Measurements from ENCODE around the gene MCRIP2.
A peak's percentile ranks its signal among the peaks of the same experiment; 100 is the strongest.

MCRIP2 gene

GRCh38 chr16:631808-632358, 9.7 kb upstream of the MCRIP2 start:
- DNase-seq (ENCODE audit: low spot score) = no peak

GRCh38 chr16:632486-633335, 8.9 kb upstream of the MCRIP2 start:
- DNase-seq (ENCODE audit: low spot score) = no peak

- no peak for DNase-seq (ENCODE audit: low spot score)
Observed at GRCh38 chr16:633336-634050, 8.1 kb upstream of the MCRIP2 start.

DNA sequence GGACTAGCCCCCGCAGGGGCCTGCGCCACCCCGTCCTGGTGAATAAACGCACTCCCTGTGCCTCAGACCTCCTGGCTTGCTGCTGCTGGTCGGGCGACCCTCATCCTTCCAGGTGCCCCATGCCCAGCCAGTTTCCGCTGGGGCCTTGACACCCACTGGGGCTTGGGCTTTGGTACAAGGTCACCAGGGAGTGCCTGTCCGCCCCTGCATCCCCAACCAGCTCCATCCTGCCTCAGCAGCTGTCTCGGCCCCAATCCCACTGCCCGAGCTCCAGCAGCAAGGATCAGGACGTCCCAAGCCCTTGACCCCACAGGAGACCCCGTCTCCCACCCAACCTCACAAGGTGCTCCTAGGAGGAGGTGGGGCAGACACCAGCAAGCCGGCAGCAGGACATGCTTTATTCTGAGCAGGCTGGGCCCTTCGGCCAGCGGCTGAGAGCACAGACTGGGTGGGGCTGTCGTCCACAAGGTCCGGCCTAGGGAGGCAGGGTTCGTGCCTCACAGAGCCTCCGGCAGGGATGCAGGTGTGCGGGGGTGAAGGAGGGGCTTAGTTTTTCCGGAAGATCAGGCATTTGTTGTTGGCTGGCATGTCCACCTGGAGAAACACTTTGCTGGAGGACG, 7.5 kb upstream of the MCRIP2 start:
- no peak for DNase-seq (ENCODE audit: low spot score)

GRCh38 chr16:634996-635395, 6.6 kb upstream of the MCRIP2 start:
- no peak for DNase-seq (ENCODE audit: low spot score)

DNA sequence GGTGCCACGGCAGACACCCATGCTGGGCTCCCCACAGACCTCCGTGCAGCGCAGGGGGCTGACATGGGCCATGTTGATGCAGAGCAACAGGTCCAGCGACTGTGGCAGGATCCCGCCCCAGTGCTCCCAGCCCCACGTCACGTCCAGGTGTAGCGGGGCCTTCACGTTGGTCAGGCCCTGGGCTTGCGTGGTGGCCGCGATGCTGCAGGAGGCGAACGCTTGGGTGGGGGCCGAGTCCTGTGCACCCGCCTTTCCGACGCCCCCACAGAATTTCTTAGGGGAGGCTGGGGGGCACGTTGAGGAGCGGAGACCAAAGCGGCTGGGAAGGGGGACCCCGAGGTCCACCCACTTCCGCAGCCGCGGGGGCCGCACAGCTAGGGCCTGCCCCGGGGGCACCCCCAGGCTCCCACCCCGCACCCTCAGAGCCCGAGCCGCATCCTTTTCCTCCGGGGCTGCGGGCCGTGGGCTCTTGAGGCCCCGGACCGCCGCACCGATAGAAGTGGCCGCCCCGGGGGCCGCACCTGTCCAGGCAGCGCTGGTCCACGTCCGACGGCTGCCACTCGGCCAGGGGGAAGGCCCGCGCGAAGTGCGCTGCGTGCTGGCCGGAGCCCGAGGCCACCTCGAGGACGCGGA, 5.9 kb upstream of the MCRIP2 start:
- no peak for DNase-seq (ENCODE audit: low spot score)

GRCh38 chr16:636206-637080, 5.2 kb upstream of the MCRIP2 start, which contains the start of gene METTL26:
Gene METTL26, minus strand, starts transcription at chr16:636305. Its CDS starts 15 bp downstream, at chr16:636290.
- peak; percentile 93 for DNase-seq (ENCODE audit: low spot score)

- DNase-seq (ENCODE audit: low spot score) = peak; percentile 88
Observed at GRCh38 chr16:637081-638018, 4.3 kb upstream of the MCRIP2 start.

GRCh38 chr16:638034-638543, 3.5 kb upstream of the MCRIP2 start:
- no peak for DNase-seq (ENCODE audit: low spot score)

- no peak for DNase-seq (ENCODE audit: low spot score)
Observed at GRCh38 chr16:638836-639235, 2.8 kb upstream of the MCRIP2 start.

GRCh38 chr16:640614-641013, 1.0 kb upstream of the MCRIP2 start:
- no peak for DNase-seq (ENCODE audit: low spot score)

GRCh38 chr16:642189-643049, 791 bp downstream of the MCRIP2 start:
- DNase-seq (ENCODE audit: low spot score) = no peak

DNA sequence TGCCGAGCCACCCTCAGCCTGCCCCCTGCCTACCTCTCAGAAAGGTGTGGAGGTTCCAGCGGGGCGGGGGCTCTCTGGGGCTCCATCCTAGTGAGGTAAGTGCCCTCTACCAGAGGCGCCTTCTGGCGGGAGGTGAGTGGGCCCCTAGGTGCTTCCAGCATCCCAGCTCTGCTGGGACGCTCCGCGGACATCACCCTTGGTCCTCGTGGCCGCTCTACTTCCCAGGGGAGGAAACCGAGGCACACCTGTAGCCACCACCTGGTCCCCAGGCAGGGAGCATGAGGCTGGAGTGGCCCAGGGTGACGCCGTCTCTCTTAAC, 1.4 kb downstream of the MCRIP2 start:
- no peak for DNase-seq (ENCODE audit: low spot score)

DNA sequence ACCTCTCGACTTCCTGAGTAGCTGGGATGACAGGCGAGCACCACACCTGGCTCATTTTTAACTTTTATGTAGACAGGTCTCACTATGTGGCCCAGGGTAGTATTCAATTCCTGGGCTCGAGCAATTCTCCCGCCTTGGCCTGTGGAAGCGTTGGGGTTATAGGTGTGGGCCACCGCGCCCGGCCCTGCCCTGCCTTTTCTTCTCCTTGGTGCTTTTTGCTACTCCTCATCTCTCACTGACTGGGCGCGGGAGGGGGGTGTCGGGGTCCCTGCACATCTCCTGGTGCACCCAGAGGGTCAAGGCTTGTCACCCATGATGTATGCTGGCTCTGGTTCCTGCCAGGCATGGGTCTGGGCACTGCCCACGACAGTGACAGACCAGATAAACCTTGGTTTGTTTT, 2.9 kb downstream of the MCRIP2 start:
- DNase-seq (ENCODE audit: low spot score) = no peak

- DNase-seq (ENCODE audit: low spot score) = no peak
Observed at GRCh38 chr16:645852-646678, 4.4 kb downstream of the MCRIP2 start.

- DNase-seq (ENCODE audit: low spot score) = no peak
Observed at GRCh38 chr16:646679-647172, 5.1 kb downstream of the MCRIP2 start.

GRCh38 chr16:647173-647902, 5.7 kb downstream of the MCRIP2 start:
- DNase-seq (ENCODE audit: low spot score) = no peak

Data from CD4-positive, alpha-beta T cell treated with Interleukin-15 for 4 hours (primary cell).